PFSK-1 (cell line): Measurements from ENCODE around the gene PPOX.

Experiments
- FOXP2 ChIP-seq: optimal IDR thresholded peaks from 2 replicates; pipeline ENCODE3; 2011; ENCODE audit warnings: borderline replicate concordance, control low read depth, inconsistent platforms; ENCODE audit not compliant: insufficient read depth; ENCODE audit errors: extremely low read length, extremely low read depth
- POLR2AphosphoS5 ChIP-seq: IDR thresholded peaks from 2 replicates; pipeline ENCODE4 v1.6.1; 2012; ENCODE audit warnings: low read depth, mild to moderate bottlenecking, control low read depth, low read length, moderate library complexity
- SIN3A ChIP-seq: IDR thresholded peaks from 2 replicates; pipeline ENCODE4 v1.6.1; 2012; ENCODE audit warnings: mild to moderate bottlenecking, low read length, moderate library complexity, borderline replicate concordance; ENCODE audit not compliant: insufficient read depth
- TAF1 ChIP-seq: IDR thresholded peaks from 2 replicates; pipeline ENCODE4 v1.6.1; 2012; ENCODE audit warnings: low read length, control low read depth, borderline replicate concordance; ENCODE audit not compliant: insufficient read depth
- TF ChIP-seq, protein P1 (sequence below), 2 experiments: IDR thresholded peaks; 2 replicates each; pipeline versions ENCODE4 v1.6.1 to v1.8.0; 2011 to 2012; ENCODE audit warnings: low read depth in 2 of 2, low read length in 2 of 2, control low read depth in 1 of 2, inconsistent platforms in 1 of 2, mild to moderate bottlenecking in 1 of 2, moderate library complexity in 1 of 2; ENCODE audit not compliant: insufficient read depth in 1 of 2

- TF ChIP-seq TAF1 (no peak), POLR2AphosphoS5 (no peak), SIN3A (no peak), FOXP2 (no peak)
- TF ChIP-seq, protein P1, sequence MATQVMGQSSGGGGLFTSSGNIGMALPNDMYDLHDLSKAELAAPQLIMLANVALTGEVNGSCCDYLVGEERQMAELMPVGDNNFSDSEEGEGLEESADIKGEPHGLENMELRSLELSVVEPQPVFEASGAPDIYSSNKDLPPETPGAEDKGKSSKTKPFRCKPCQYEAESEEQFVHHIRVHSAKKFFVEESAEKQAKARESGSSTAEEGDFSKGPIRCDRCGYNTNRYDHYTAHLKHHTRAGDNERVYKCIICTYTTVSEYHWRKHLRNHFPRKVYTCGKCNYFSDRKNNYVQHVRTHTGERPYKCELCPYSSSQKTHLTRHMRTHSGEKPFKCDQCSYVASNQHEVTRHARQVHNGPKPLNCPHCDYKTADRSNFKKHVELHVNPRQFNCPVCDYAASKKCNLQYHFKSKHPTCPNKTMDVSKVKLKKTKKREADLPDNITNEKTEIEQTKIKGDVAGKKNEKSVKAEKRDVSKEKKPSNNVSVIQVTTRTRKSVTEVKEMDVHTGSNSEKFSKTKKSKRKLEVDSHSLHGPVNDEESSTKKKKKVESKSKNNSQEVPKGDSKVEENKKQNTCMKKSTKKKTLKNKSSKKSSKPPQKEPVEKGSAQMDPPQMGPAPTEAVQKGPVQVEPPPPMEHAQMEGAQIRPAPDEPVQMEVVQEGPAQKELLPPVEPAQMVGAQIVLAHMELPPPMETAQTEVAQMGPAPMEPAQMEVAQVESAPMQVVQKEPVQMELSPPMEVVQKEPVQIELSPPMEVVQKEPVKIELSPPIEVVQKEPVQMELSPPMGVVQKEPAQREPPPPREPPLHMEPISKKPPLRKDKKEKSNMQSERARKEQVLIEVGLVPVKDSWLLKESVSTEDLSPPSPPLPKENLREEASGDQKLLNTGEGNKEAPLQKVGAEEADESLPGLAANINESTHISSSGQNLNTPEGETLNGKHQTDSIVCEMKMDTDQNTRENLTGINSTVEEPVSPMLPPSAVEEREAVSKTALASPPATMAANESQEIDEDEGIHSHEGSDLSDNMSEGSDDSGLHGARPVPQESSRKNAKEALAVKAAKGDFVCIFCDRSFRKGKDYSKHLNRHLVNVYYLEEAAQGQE (IDR thresholded peaks at IDR 0.05; ENCODE audit: insufficient read depth in 1 of 2, low read depth in 2 of 2, low read length in 2 of 2), result no peak
Measured at GRCh38 chr1:161177936-161178244, 11.7 kb downstream of the PPOX start.
